HUDEP-2 (cell line): ENCODE data around the gene SMIM9.
"Not testable (repeated sequence)": the region's sequence is repeated elsewhere in the genome, so short reads cannot be mapped to it uniquely, and the experiment has no call there.

Source experiments
- DNase-seq, 76 experiments: peaks; one replicate each; lab custom pipeline; 2025; ENCODE audit not compliant: unreplicated experiment in 76 of 76; lab: John Stamatoyannopoulos, UW

Gene SMIM9

DNA sequence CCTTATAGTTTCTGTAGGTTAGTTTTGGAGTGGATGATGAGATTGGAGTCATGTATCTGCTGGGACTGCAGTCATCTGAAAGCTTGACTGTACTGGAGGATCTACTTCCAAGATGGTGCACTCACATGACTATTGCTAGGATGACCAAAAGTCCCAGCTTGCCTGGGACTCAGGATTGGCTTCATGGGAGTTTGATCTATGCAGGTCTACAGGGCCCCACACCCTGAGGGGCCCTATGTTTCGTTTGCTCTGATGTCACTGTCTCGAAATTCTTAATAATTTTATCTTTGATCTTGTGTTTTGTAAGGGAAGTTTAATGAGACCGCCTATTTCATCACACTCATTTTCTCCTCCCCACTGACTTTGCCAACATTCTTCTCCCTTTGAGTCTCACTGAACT, at the start of gene SMIM9:
TSS of gene SMIM9 (minus strand) at position 101 of the 400 bp plus-strand sequence. CDS start 3,806 bp downstream, outside the sequence.
- DNase-seq: no peak

GRCh38 chrX:154884069-154884468, 49.6 kb upstream of the SMIM9 start:
- DNase-seq: not testable (repeated sequence)

- no peak for DNase-seq
Observed at GRCh38 chrX:154873329-154873728, 38.9 kb upstream of the SMIM9 start.

DNA sequence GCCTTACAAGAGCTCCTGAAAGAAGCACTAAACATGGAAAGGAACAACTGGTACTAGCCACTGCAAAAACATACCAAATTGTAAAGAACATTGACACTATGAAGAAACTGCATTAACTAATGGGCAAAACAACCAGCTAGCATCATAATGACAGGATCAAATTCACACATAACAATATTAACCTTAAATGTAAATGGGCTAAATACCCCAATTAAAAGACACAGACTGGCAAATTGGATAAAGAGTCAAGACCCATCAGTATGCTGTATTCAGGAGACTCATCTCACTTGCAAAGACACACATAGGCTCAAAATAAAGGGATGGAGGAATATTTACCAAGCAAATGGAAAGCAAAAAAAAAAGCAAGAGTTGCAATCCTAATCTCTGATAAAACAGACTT, 34.1 kb upstream of the SMIM9 start:
- DNase-seq: not testable (repeated sequence)

- no peak for DNase-seq
Observed at GRCh38 chrX:154855256-154855655, 20.8 kb upstream of the SMIM9 start.

DNA sequence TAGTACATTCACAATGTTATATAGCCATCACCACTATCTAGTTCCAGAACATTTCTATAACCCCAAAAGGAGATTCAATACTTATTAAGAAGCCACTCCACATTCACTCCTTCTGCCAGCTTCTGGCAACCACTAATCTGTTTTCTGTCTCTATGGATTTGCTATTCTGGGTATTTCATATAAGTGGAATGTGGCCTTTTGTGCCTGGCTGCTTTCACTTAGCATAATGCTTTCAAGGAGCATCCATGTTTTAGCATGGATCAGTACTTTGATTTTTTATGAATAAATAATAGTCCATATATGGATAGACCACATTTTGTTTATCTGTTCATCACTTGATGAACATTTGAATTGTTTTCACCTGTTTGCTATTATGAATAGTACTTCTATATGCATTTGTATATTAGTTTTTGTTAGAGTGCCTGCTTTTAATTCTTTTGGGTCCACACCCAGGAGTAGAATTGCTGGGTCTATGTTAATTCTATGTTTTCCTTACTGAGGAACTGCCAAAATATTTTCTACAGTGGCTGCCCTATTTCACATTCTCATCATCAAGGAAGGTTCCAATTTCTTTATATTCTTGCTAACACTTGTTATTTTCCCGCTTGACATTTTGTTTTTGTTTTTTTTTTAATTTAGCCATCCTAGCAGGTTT, 16.6 kb upstream of the SMIM9 start:
- DNase-seq: no peak

GRCh38 chrX:154840856-154841255, 6.4 kb upstream of the SMIM9 start:
- DNase-seq: peak in 27 of 76 experiments; percentile 0 to 45 (median 10)

- no peak for DNase-seq
Observed at GRCh38 chrX:154836163-154836562, 1.7 kb upstream of the SMIM9 start.

- no peak for DNase-seq
Observed at GRCh38 chrX:154833746-154834274, 652 bp downstream of the SMIM9 start.

- no peak for DNase-seq
Observed at GRCh38 chrX:154829926-154830442, 4.5 kb downstream of the SMIM9 start.

DNA sequence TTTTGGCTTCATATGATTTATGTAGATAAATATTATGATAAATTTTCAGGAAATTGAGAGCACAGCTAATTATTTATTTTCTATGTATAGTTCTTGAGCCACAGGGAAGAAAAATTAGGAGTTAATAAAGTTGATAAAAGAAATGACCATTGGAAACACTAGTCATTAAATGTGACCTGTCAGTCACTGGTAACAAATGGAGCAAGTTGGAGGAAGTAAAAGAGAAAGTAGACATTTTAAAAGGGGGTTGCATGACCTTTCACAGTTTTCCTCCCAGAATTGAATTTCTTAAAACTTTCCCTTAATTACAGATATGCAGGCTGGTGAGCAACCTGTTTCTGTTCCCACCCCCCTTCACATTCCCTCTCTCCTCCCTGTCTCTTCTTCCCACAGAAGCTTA, 5.3 kb downstream of the SMIM9 start:
- no peak for DNase-seq

DNA sequence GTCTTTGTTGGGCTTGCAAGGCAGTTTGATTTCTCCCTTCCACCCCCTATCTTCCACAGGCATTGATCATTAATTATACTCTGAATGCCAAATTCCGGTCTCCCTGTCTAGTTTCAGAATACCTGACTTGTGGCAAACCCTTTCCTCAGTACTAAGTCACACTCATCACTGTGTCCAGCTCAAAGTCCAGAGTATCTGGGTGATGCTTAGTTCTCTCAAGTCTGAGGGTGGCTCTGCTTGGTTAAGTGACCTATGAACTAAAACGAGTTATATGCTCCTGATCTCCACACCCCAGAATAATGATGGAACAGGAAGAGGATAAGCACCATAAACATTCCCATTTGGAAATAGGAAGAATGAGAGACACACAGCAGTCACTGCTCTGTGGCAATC, 6.5 kb downstream of the SMIM9 start:
- DNase-seq: no peak

DNA sequence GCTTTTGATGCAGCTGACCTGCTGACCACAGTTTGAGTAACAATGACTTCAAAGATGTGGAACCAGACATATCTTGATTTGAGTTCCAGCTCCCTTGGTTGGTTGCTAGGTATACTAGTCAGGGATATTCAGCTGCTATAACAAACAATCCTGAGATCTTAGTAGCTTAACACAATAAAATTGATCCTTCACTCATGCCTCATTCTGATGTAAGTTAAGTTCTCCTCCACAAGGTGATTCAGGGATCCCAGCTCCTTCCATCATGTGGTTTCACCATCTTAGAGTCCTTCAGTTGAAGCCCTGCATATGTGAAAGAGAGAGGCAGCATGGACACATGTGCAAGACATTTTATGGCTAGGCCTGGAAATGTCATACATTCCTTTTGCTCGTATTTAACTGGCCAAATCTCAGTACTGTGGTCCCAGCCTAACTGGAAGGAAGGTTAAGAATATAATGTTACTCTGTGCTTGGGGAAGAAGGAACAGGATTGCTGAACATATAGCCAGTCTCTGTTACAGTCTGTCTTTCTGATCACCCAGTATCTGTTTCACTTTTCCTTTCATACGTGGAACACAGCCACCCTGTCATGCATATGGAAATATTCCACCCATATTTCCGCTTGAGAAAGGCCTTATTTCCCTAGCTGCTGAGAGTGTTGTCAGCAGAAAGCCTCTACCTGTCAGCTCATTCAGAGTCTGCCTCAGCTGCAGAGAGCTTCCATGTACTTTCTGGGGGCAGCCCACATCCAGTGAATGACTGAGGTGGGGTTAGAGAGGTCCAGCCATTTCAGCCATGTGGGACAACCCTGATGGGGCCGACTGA, 7.1 kb downstream of the SMIM9 start:
- DNase-seq: no peak

- not testable (repeated sequence) for DNase-seq
Observed at GRCh38 chrX:154825586-154825985, 8.9 kb downstream of the SMIM9 start.

DNA sequence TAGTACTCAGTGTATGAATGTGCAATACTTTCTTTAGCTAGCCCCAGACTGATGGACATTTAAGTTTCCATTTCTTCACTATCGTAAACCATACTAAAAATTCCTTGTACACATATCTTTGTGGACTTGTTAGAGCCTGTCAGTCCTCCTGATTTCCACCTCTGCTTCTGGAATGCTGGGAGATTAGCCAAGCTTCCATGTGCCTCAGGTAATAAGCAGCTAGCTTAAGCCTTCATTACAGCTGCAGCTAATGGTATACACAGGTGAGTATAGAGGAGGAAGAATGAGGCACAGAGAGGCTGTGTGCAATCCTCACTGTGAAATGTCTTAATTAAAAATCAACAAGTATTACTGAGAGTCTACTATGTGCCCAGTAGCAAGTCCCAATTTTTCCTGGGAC, 9.8 kb downstream of the SMIM9 start:
- DNase-seq: no peak

- DNase-seq: no peak
Observed at GRCh38 chrX:154822029-154822428, 12.4 kb downstream of the SMIM9 start.

GRCh38 chrX:154821523-154821922, 12.9 kb downstream of the SMIM9 start:
- no peak for DNase-seq

GRCh38 chrX:154819771-154820341, 14.6 kb downstream of the SMIM9 start:
- no peak for DNase-seq

DNA sequence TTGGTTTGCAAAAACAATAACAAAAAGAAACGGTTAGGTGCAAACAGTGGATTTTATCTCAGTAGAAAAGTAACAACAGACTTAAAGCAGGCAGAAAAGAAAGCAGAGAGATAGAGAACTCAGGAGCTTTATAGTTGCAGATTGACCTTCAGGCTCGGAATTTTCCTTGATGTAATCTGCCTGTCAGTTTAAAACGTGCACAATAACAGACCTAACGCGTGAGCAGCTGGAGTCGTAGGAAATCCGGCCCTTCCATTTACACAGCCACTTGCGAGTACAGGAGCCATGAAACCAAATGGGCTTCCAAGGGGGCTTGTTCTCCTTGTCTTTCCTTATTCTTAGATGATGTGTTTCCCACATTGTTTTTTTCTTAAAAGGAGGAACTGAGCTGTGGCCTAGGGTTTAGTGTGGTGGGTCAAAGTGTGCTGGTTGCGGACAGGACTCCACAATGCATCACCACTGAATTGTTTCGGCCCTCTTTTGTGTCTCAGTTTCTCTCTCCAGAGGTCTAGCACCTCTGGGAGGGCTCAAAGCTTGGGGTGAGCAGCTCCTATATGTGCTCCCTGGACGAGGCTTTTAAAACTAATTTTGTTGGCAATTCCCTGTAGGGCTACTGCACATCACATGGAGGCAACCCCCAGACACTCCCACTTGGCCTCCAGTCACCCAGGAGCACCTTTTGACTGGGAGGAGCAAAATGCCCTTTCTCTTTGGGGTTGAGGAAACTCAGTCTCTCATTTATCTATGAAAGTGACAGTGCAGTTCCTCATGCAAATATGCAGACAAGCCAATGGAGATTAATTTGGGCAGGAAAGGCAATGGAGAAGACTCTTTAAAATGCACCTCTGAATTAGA, 15.3 kb downstream of the SMIM9 start:
- peak in 1 of 76 experiments; percentile 0 for DNase-seq

DNA sequence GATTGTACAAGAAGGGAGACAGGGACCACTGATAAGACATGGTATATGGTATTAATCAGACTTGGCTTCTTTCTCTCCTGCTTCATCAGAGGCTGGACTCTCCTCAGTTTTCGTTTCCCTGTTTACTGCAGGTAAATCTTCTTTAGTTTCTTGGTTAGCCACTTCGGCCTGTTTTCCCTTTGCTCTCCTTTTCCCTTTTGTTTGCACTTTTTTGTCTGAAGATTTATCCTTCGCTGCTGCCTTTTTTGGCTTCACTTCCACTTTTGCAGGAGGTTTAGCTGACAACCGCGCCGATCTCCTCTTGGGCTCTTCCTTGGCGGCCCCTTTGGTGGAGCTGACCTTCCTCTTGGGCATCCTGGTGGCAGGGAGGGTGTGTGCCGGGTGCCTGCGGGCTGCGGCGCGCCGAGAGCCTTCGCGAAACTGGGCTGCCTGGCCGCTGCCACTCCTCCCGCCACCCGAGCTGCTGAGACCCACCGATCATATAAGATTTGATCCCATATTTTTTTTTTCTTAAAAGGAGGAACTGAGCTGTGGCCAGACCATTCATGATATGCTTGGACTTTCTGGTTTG, 17.3 kb downstream of the SMIM9 start:
- not testable (repeated sequence) for DNase-seq
